IMR-90 (cell line): Measurements from ENCODE around the gene TAX1BP1. TPM values are rescaled to one million over a fixed set of nuclear protein-coding genes. Genes with fewer than 3 reads are reported as not detected.

Source experiments
- ATAC-seq: fragments of 200-7000 bp; cut with Tn5 transposase; 2 replicates; pipeline ENCODE4 v1.9.1; 2020; ENCODE audit warnings: low read depth, mild to moderate bottlenecking, moderate library complexity
- Bru-seq: library from RNA; stranded (reverse); fragments of 400-500 nt; gene quantifications from one replicate; lab custom pipeline; 2021; lab: Mats Ljungman, UMichigan
- BruChase-seq, 2 experiments: library from RNA; stranded (reverse); fragments of 400-500 nt; gene quantifications; one replicate each; lab custom pipeline; 2021; lab: Mats Ljungman, UMichigan
- BruUV-seq: library from RNA; stranded (reverse); fragments of 400-500 nt; replicated peaks from 2 replicates; lab custom pipeline; 2021; lab: Mats Ljungman, UMichigan
- CTCF ChIA-PET: fragments of 300-600 bp; formaldehyde crosslinking; extraction: SDS; loops from one replicate; lab custom pipeline; 2021; ENCODE audit warnings: antibody characterized with exemption; lab: Yijun Ruan, JAX
- POLR2A ChIA-PET: fragments of 300-600 bp; sonication (Branson Sonifier 250); formaldehyde crosslinking; loops from one replicate; lab custom pipeline; 2022; ENCODE audit warnings: antibody characterized with exemption; ENCODE audit not compliant: unreplicated experiment; lab: Charles Lee
- DNase-seq: peaks from one replicate; pipeline ENCODE4 v3.0.0; 2013
- H2AFZ ChIP-seq: replicated peaks from 2 replicates; pipeline ENCODE3; 2013; ENCODE audit warnings: low read length, mild to moderate bottlenecking; ENCODE audit not compliant: poor library complexity
- H2AK5ac ChIP-seq: 2 replicates; pipeline ENCODE4 v1.6.1; 2013; ENCODE audit warnings: low read depth, low read length, inconsistent platforms
- H2AK9ac ChIP-seq: replicated peaks from 2 replicates; pipeline ENCODE3; 2013; ENCODE audit warnings: mild to moderate bottlenecking, low read depth, low read length, moderate library complexity; ENCODE audit not compliant: poor library complexity
- H2BK120ac ChIP-seq: 2 replicates; pipeline ENCODE4 v1.6.1; 2013; ENCODE audit warnings: low read depth, low read length, inconsistent platforms
- H2BK15ac ChIP-seq: 3 replicates; pipeline ENCODE4 v1.6.1; 2013; ENCODE audit warnings: low read depth, low read length, inconsistent platforms
- H2BK20ac ChIP-seq: 2 replicates; pipeline ENCODE4 v1.6.1; 2013; ENCODE audit warnings: low read depth, mild to moderate bottlenecking, inconsistent platforms, low read length, moderate library complexity
- H2BK5ac ChIP-seq: 2 replicates; pipeline ENCODE4 v1.6.1; 2013; ENCODE audit warnings: mild to moderate bottlenecking, low read depth, low read length, inconsistent platforms; ENCODE audit not compliant: poor library complexity, severe bottlenecking
- H3K14ac ChIP-seq: replicated peaks from 2 replicates; pipeline ENCODE4 v1.6.1; 2013; ENCODE audit warnings: low read depth, low read length, inconsistent platforms
- H3K18ac ChIP-seq: 2 replicates; pipeline ENCODE4 v1.6.1; 2013; ENCODE audit warnings: low read depth, low read length, control low read depth
- H3K23ac ChIP-seq: 2 replicates; pipeline ENCODE4 v1.6.1; 2013; ENCODE audit warnings: low read depth, low read length, inconsistent platforms
- H3K27ac ChIP-seq: 2 replicates; pipeline ENCODE4 v1.5.1; 2013; ENCODE audit warnings: mild to moderate bottlenecking, control low read depth, low read length; ENCODE audit not compliant: insufficient read depth
- H3K27me3 ChIP-seq: 2 replicates; pipeline ENCODE4 v1.6.1; 2013; ENCODE audit warnings: low read length; ENCODE audit not compliant: control insufficient read depth, insufficient read depth
- H3K36me3 ChIP-seq: 2 replicates; pipeline ENCODE4 v1.6.1; 2013; ENCODE audit warnings: low read length, mixed read lengths; ENCODE audit not compliant: control insufficient read depth, insufficient read depth
- H3K4ac ChIP-seq: 2 replicates; pipeline ENCODE4 v1.6.1; 2013; ENCODE audit warnings: low read depth, low read length, inconsistent platforms
- H3K4me1 ChIP-seq: 2 replicates; pipeline ENCODE4 v1.6.1; 2013; ENCODE audit warnings: low read length, mixed read lengths; ENCODE audit not compliant: control insufficient read depth, insufficient read depth
- H3K4me2 ChIP-seq: 2 replicates; pipeline ENCODE4 v1.6.1; 2013; ENCODE audit warnings: low read depth, mild to moderate bottlenecking, control low read depth, low read length, moderate library complexity
- H3K4me3 ChIP-seq: 2 replicates; pipeline ENCODE4 v1.5.1; 2013; ENCODE audit warnings: low read depth, mild to moderate bottlenecking, control low read depth, low read length, moderate library complexity; ENCODE audit not compliant: insufficient read depth
- H3K56ac ChIP-seq: 2 replicates; pipeline ENCODE4 v1.6.1; 2013; ENCODE audit warnings: low read length, inconsistent platforms; ENCODE audit not compliant: insufficient read depth; ENCODE audit errors: extremely low read depth
- H3K79me1 ChIP-seq, 2 experiments: 2 replicates each; pipeline ENCODE4 v1.6.1; 2013; ENCODE audit warnings: low read length in 2 of 2, inconsistent platforms in 1 of 2, low read depth in 1 of 2
- H3K9ac ChIP-seq: 2 replicates; pipeline ENCODE4 v1.6.1; 2013; ENCODE audit warnings: low read depth, low read length, control low read depth
- H3K9me1 ChIP-seq: 2 replicates; pipeline ENCODE4 v1.6.1; 2013; ENCODE audit warnings: low read length, inconsistent platforms; ENCODE audit not compliant: insufficient read depth
- H3K9me3 ChIP-seq: 2 replicates; pipeline ENCODE4 v1.6.1; 2013; ENCODE audit warnings: low read length; ENCODE audit not compliant: control insufficient read depth, insufficient read depth
- H4K20me1 ChIP-seq: 2 replicates; pipeline ENCODE4 v1.6.1; 2013; ENCODE audit warnings: low read length, inconsistent platforms; ENCODE audit not compliant: insufficient read depth
- H4K5ac ChIP-seq: 2 replicates; pipeline ENCODE4 v1.6.1; 2013; ENCODE audit warnings: mild to moderate bottlenecking, low read depth, low read length, control low read depth
- H4K8ac ChIP-seq, 2 experiments: 2 replicates each; pipeline ENCODE4 v1.6.1; 2013; ENCODE audit warnings: low read depth in 2 of 2, low read length in 2 of 2, control low read depth in 1 of 2, inconsistent platforms in 1 of 2
- H4K91ac ChIP-seq: 2 replicates; pipeline ENCODE4 v1.6.1; 2013; ENCODE audit warnings: low read depth, low read length, inconsistent platforms; ENCODE audit not compliant: insufficient read depth
- CHD1 ChIP-seq: IDR thresholded peaks from 2 replicates; pipeline ENCODE4 v1.6.1; 2012; ENCODE audit warnings: low read depth, low read length, improper control_type of control experiment
- CTCF ChIP-seq: conservative IDR thresholded peaks from 2 replicates; pipeline ENCODE4 v1.5.1; 2012; ENCODE audit warnings: mild to moderate bottlenecking, low read depth, low read length, improper control_type of control experiment
- ELK1 ChIP-seq: fragments of 150-350 bp; IDR thresholded peaks from 2 replicates; pipeline ENCODE4 v1.6.1; 2016; ENCODE audit warnings: low read depth, mild to moderate bottlenecking, low read length, moderate library complexity, borderline replicate concordance
- FOS ChIP-seq: fragments of 150-350 bp; IDR thresholded peaks from 2 replicates; pipeline ENCODE4 v1.6.1; 2016; ENCODE audit warnings: low read depth, low read length
- MAZ ChIP-seq: IDR thresholded peaks from 2 replicates; pipeline ENCODE4 v1.6.1; 2012; ENCODE audit warnings: low read depth, mild to moderate bottlenecking, low read length, improper control_type of control experiment, moderate library complexity, borderline replicate concordance
- MXI1 ChIP-seq: IDR thresholded peaks from 2 replicates; pipeline ENCODE4 v1.6.1; 2012; ENCODE audit warnings: low read depth, mild to moderate bottlenecking, low read length, moderate library complexity, borderline replicate concordance
- NFE2L2 ChIP-seq: fragments of 150-350 bp; IDR thresholded peaks from 2 replicates; pipeline ENCODE4 v1.6.1; 2016; ENCODE audit warnings: low read depth, mild to moderate bottlenecking, low read length
- POLR2A ChIP-seq: IDR thresholded peaks from 2 replicates; pipeline ENCODE4 v1.6.1; 2012; ENCODE audit warnings: mild to moderate bottlenecking, low read depth, low read length
- RCOR1 ChIP-seq: IDR thresholded peaks from 2 replicates; pipeline ENCODE4 v1.6.1; 2012; ENCODE audit warnings: mild to moderate bottlenecking, low read length, improper control_type of control experiment; ENCODE audit not compliant: insufficient replicate concordance
- RFX5 ChIP-seq: IDR thresholded peaks from 2 replicates; pipeline ENCODE4 v1.8.0; 2012; ENCODE audit warnings: low read depth, mild to moderate bottlenecking, low read length, moderate library complexity
- SMC3 ChIP-seq: fragments of 150-350 bp; IDR thresholded peaks from 2 replicates; pipeline ENCODE4 v1.6.1; 2016; ENCODE audit warnings: low read depth, mild to moderate bottlenecking, antibody characterized with exemption, low read length, moderate library complexity
- WGBS, 2 experiments: methylation state at CpG; one replicate each; pipeline versions ENCODE4 v1.1.5 to v1.1.7; 2013; ENCODE audit warnings: missing lambda C conversion rate in 2 of 2; ENCODE audit not compliant: insufficient read length in 1 of 2; ENCODE audit errors: extremely low coverage in 2 of 2; 5-methylcytosine and 5-hydroxymethylcytosine counted together
- dilution Hi-C: fragments of 300-500 bp; cut with HindIII; formaldehyde crosslinking; loops from one replicate; pipeline ENCODE4 v1.14.3; 2018; ENCODE audit warnings: low sequenced_read_pairs; ENCODE audit not compliant: unreplicated experiment
- in situ Hi-C: fragments of 300-500 bp; cut with MboI; formaldehyde crosslinking; loops from 3 replicates; pipeline ENCODE4 v1.14.3; 2019; ENCODE audit warnings: low sequenced_read_pairs, inconsistent platforms, mixed read lengths
- intact Hi-C: fragments of 100-400 bp; cut with micrococcal nuclease; formaldehyde crosslinking; loops from 2 replicates; pipeline ENCODE4 v1.10.0; 2022
- long read RNA-seq: library from polyadenylated mRNA; unstranded; transcript quantifications from one replicate; pipeline ENCODE4 v2.0.0, GENCODE V29; 2021; ENCODE audit not compliant: unreplicated experiment
- polyA plus RNA-seq, 3 experiments: library from polyadenylated mRNA; depleted of rRNA; stranded (reverse); fragments of >200 nt; gene quantifications; 2 replicates each; pipeline ENCODE4 v1.2.3, GENCODE V29; 2012; ENCODE audit warnings: low replicate concordance in 1 of 3
- total RNA-seq: library from RNA; depleted of rRNA; stranded (reverse); fragments of >200 nt; gene quantifications from 2 replicates; pipeline ENCODE4 v1.2.3, GENCODE V29; 2012; rRNA removed

TAX1BP1 gene
- total RNA-seq (52.7 and 68.9 TPM in 2 replicates), polyA plus RNA-seq (2012; rRNA removed) (46.0 and 49.0 TPM in 2 replicates), Bru-seq, nascent RNA (percentile 90 among the genes with signal in this experiment), BruChase-seq, experiment 1, labeled RNA remaining after a 6-hour chase (percentile 81 among the genes with signal in this experiment), BruChase-seq, experiment 2, labeled RNA remaining after a 2-hour chase (percentile 83 among the genes with signal in this experiment)
- polyA plus RNA-seq (2012; cell fraction: cytosol; rRNA removed) = 17.2 and 19.7 TPM in 2 replicates
- polyA plus RNA-seq (2012; cell fraction: nucleus; rRNA removed; ENCODE audit: low replicate concordance) = 7.7 and 44.0 TPM in 2 replicates
- long read RNA-seq, transcript TAX1BP1-202 (17 exons, 2,892 nt) = minor isoform, 34 of 360 reads
- long read RNA-seq, transcript TAX1BP1-201 (17 exons, 2,478 nt) = major isoform, 189 of 360 reads
- long read RNA-seq, partial matches to known transcripts = 78 of 360 reads
- long read RNA-seq, other reads (novel, unspliced or antisense) = 59 of 360 reads

- DNase-seq = peak; percentile 94
- peak within 1 kb of the TSS; percentile 34 for H2BK20ac ChIP-seq
- peak within 1 kb of the TSS; percentile 81 for H3K4ac ChIP-seq
- peak within 1 kb of the TSS; percentile 93 for H3K4me2 ChIP-seq
- H2BK5ac ChIP-seq = peak within 1 kb of the TSS; percentile 90
- H3K4me1 ChIP-seq = peaks cover 3% of the 10 kb centered on the region; the same call in 1 of the 2 replicates
- peak within 1 kb of the TSS; percentile 69 for H4K5ac ChIP-seq
- intact Hi-C loops (loop anchor here (2.0 to 10.0 kb wide), 3 partner anchors 77 to 545 kb away; partner anchors contain the start of gene HIBADH), dilution Hi-C loops (no loop called here), in situ Hi-C loops (no loop called here)
- H3K79me1 ChIP-seq = peaks cover 0 to 20% of the 10 kb centered on the region in 2 experiments; a peak in 2 of 4 replicates
- peak within 1 kb of the TSS; percentile 72 for H2BK120ac ChIP-seq
- H3K36me3 ChIP-seq = no peaks in the 10 kb centered on the region
- peak within 1 kb of the TSS; percentile 67 for H3K18ac ChIP-seq
- CTCF ChIA-PET = interaction anchor here (0.6 kb wide), 1 partner anchor 11 kb away, joined by 3 read pairs; no protein-coding TSS in a partner anchor
- H2AFZ ChIP-seq = peak within 1 kb of the TSS; percentile 97
- peak within 1 kb of the TSS; percentile 95 for H3K14ac ChIP-seq
- peak within 1 kb of the TSS; percentile 82 for H2AK9ac ChIP-seq
- peak within 1 kb of the TSS; percentile 37; the same call in 1 of the 2 replicates for H2AK5ac ChIP-seq
- H3K27me3 ChIP-seq = no peaks in the 10 kb centered on the region
- POLR2A ChIA-PET = no interaction called here
- peak within 1 kb of the TSS; percentile 72 for H4K91ac ChIP-seq
- H3K56ac ChIP-seq = peak within 1 kb of the TSS; percentile 89
- H3K23ac ChIP-seq = peak within 1 kb of the TSS; percentile 87
- WGBS, 2 experiments = 1% methylated on average over 21 of the region's 41 CpGs; no CpG with 5 or more reads in 1 of the 2 experiments
- peak within 1 kb of the TSS; percentile 90 for H3K27ac ChIP-seq
- H3K9ac ChIP-seq = peak within 1 kb of the TSS; percentile 95
- no TSS peak for BruUV-seq
- no peaks in the 10 kb centered on the region for H3K9me3 ChIP-seq
- peak within 1 kb of the TSS; percentile 62; the same call in 1 of the 3 replicates for H2BK15ac ChIP-seq
- peaks cover 2% of the 10 kb centered on the region; the same call in 1 of the 2 replicates for H3K9me1 ChIP-seq
- H3K4me3 ChIP-seq = peak within 1 kb of the TSS; percentile 86
- peak within 1 kb of the TSS; percentile 72 to 93 for H4K8ac ChIP-seq
- ATAC-seq = peak; percentile 95
- H4K20me1 ChIP-seq = peaks cover 20% of the 10 kb centered on the region; the same call in 1 of the 2 replicates
- TF ChIP-seq RCOR1 = no peak
- no peak for TF ChIP-seq CTCF
- no peak for TF ChIP-seq RFX5
- no peak for TF ChIP-seq FOS
- no peak for TF ChIP-seq CHD1
- TF ChIP-seq ELK1 = no peak
- peak; percentile 59; the same call in 1 of the 2 replicates for TF ChIP-seq MXI1
- no peak for TF ChIP-seq SMC3
- peak; percentile 90 for TF ChIP-seq MAZ
- TF ChIP-seq NFE2L2 = no peak
- peak; percentile 93 for TF ChIP-seq POLR2A
Measured at GRCh38 chr7:27739909-27740448, at the start of gene TAX1BP1. TSS of gene TAX1BP1 (plus strand) at chr7:27740162. CDS start at chr7:27748525, 8,363 bp downstream.
